ENCODE data around the gene NLGN1.

NLGN1 gene

DNA sequence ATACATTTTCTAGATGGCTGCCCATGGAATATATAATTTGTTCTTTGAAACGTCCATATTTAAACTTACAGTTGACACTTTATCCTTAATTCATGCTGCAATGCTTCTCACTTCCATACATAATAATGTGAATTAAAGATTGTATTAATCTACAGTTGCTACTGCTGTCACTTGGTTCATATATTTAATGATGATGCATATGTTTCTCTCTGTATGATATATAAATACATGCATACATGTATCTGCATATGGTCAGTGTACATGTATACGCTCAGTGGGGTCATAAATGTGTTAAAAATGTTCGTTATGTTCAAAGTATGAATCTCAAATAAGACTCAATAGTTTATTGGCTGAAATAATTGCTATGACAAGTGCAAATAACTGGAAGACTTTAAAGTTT lies 382.5 kb downstream of the NLGN1 start:
- no peak for DNase-seq

DNA sequence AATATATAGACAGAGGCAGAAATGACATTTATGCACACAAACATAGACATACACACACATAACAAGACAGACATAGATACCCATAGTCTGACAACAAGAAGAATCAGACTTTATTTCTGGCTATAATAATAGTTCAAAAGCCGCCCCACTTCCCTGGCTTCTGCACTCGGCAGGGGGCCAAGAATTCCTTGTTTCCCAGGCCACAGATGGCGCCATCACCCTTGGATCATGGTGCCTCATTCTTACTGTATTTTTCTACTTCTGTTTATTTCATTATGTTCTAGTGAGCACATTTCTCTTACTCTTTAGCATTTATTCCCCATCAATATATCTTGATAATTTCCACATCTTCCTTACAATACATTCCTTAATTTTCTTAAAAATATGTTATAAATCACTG lies 387.5 kb downstream of the NLGN1 start:
- no peak for DNase-seq

DNA sequence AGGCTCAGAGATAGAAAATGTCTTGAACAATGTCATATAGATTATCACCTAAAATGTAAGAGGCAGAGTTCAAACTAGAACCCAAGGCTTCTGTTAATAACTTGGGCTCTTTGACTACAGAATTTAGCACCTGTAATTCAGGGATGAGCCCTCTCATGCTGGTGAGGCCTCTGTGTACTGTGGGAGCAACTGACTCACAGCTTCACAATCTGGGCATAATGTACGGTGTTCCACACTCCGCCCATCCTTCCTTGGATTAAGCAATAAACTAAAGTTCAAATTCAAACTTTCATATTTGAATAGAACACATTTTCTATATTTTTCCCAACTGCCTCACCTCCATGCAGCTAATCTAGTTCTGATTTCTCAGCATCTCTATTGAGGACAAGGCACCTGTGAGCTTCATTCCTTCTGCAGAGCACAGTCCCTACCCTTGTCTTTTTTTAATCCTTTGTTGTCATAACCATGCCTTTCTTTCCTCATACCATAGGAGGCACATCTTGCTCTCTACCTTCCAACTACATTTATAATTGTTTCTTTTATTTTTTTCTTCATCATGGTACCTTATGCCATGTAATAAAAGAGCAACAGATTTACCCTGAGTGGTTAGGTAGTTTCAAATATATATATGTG lies 392.1 kb downstream of the NLGN1 start:
- DNase-seq: no peak

DNA sequence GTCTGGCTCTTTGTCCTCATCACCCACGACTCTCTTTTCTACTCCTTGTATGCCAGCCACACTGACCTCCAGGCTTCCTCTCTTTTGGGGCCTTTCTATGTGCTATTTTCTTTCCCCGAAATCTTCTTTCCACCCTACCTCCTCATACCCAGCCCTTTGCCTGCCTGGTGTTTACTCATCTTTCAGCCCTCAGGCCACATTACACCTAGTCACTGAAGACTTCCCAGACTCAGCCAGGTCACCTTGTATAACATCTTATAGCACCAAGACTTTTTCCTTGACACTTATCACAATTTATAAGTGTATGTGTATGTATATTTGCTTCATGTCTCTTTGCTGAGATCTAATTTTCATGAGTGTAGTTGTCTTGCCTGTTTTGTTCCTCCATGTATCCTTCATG lies 396.4 kb downstream of the NLGN1 start:
- no peak for DNase-seq

DNA sequence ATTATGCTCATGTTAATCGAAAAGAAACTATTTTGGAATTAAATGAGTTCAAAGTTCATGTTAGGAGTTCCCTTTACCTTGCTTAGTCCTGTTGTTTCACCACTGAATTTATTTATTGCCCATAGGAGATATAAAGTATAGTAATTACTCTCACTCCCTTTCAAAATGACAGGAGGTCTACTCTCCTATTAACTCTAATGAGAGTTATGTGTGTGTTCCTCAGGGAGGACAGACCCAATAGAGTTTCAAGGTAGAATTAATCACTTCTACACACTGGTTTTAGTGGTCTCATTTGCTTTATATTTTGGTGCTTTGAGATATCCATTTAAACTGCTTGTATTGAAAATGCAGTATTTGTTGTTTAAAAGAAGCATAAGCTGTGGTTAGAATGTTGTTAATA lies 398.9 kb downstream of the NLGN1 start:
- DNase-seq: no peak

DNA sequence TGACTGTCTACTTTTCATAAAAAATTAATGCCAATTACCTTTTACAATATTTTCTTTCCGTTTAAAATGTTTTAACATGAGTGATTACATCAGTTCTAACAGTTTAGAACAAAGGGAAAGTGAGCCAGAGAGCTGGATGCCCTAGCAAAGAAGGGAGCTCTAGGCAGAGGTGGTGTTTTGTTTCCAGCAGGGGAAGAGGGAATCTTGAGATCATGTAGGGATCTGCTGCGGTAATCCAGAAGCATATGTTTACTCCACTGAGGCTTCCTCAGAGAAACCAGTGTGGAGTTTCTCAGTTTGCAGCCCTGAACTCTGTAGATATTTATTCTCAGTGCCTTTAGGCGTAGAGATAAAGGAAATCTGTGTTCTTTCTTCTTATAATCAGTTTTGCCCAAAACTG lies 399.3 kb downstream of the NLGN1 start:
- DNase-seq: no peak

DNA sequence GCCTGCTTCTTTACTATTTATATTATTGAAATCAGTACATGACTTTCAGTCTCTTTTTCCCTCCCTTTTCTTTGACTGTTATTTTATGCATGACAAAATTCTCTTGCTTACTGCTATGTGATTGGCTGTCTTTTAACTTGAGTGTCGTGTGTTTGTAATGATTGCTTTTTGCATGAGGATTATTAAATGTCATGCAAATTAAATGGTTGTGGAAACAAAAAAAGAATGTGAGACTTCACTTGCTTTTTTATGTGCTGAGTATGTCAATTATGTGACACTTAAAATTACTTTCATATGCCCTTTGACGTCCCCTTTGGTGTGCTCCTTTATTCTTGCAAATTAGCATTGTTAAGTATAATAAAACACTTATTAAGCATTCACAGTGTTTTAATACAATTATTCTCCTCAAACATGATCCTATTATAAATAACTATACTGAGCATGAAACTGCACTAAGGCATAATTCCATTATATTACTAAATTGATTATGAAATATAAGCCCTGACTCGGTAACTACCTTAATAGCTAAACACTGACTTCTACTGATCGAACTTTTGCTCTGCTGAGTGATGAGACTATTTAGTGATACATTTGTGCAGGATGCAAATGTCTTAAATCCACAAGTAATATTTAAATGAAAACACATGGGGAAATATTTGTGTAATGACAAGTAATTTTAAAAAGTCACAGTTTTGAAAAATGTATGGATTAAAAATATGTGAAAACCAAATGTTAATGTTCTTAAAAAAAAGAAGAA lies 401.7 kb downstream of the NLGN1 start:
- no peak for DNase-seq

DNA sequence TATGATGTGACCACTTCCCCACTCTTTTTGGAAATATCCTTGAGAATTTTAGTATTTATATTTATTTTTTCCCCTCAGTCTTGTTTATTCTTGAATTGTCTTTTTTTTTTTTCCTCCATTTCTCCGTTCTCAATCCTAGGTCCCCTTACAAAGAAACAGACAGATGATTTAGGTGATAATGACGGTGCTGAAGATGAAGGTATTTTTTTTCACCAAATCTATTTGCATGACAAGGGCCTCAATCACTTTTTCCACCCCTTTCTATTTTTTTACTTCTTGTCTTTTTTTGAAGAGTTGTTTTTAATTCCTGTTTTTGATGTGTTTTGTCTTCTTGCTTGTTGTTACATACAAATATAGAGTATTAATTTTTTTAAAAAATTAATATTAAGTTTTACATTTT lies 402.6 kb downstream of the NLGN1 start:
- no peak for DNase-seq

DNA sequence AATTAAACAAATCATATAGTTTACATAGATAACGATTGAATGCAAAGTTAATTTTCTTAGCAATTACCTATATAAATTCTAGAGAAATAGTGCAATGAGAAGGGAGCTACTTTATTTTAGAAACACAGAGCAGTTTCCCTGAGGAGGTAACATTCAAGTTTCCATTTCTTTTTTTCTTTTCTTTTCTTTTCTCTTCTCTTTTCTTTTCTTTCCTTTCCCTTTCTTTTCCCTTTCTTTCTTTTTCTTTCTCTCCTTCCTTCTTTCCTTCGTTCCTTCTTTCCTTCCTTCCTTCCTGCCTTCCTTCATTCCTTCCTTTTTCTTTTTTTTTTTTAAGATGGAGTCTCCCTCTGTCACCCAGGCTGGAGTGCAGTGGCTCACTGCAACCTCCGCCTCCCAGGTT lies 417.3 kb downstream of the NLGN1 start:
- no peak for DNase-seq

DNA sequence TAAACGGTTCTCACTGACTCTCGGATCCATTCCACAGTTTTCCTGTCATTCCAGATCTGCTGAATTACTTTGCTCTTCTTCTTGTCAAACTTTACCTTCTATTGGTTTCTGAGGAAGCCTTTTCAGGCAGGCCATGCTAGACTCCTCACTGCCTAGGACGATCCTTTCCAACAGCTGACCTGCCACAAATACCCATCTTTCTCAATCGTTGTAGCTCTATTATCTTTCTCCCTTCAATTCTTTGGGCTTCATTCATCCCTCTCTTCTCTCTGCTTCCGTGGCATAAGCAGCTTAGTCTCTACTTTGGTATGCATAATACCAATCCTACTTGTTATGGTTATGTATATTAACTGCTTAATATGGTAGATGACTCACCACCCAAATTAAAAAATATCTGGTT lies 421.8 kb downstream of the NLGN1 start:
- no peak for DNase-seq

DNA sequence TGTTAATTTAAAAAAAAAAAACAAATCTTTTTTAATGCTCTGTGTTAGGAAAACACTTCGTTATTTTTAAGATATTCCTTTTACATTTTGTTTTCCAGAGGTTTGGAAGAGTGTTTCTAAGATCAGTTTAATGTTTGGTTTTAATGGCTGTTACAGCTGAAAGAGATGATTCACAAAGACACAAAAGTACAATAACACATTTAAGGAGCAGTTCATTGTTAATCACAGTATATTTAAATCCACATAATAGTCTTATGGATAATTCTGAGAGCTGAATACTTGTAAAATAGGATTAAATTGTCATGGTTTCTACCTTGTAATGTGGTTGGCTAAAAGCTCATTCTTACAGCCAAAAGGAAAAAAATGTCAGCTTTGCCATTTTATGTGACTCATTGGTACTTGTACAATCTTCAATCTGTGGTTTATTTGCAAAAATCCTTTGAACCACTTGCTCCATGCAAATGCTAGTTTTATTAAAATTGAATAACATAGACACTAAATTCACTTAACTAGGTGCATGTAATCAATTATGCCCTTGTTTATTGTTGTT lies 426.4 kb downstream of the NLGN1 start:
- DNase-seq: no peak

DNA sequence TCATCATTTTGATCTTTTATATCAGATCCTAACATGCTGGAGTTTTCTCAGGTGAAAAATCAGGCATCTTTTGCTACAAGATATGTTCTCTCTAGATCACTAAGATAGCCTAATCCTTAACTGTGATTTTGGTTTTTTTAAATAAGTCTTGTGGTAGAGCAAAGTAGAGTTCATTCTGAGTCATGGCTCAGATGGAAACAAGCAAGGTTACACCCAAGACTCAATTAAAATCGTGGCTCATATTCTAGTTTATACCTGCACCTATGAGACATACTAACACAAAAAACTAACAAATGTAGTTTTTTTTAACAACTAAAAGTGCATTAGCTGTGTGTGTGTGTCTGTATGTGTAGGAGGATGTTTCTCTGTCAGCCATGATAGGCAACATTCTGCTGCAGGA lies 428.2 kb downstream of the NLGN1 start:
- no peak for DNase-seq

DNA sequence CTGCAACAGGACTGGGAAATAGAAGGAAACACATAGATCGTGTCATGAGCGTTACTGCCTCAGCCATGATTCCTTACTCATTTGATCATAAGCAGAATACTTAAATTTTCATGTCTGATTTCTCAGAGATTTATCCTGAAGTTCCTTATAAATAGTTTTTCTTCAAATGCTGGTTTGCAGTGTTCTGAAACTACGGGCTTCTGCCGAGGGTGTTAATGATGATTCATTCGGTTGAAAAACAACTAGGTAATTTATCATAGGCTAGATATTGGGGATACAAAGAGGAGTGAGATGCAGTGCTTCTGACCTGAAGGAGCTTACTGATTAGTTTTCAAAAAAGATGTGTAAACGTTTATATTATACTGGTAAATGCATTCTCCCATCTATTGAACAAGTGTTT lies 428.9 kb downstream of the NLGN1 start:
- DNase-seq: no peak

DNA sequence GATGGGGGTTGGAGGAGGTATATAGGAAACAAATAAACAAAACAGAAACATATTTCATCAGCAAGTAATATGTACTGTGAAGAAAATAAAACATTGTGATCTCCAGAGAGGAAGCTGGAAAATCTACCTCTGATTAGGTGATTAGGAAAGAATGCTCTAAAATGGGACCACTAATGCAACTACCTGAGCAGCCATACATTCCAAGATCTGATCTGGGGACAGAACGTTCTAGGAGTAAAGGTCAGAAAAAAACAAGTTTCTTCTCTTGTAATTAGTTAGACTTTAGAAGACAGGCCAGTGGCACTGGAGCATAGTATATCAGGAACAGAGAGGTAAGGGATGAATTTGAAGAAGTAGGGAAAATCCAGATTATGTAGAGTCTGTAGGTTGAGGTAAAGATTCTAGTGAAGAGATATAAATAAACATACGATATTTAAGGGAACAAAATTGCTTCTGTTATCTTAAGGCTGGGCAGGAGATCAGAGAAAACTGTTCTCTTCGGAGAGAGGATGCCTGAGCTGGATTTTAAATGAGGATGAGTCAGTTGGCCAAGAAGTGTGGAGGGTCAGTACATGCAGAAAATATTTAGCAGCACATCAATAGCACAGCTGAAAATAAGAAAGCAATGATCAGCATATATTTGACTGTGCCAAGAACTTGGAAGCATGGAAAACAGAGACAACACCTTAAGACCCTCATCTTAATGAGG lies 429.5 kb downstream of the NLGN1 start:
- DNase-seq: no peak

DNA sequence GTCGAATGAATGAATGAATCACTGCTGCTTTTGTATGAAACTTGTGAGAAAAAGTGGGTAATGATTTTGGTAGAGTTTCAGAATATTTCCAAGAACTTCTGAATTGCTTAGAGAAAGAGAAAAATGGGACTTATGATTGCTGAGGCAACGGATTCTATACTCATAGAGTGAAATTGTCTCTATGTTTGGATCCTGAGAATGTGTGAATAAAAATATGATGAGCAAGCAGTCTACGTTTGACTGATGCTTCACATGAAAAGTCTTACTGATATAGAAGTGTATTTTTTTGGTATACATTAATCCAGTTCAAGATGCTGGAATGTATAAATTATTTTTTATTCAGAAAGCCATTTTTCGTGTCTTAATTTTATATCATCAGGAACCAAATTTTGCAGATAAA lies 441.1 kb downstream of the NLGN1 start:
- DNase-seq: no peak

DNA sequence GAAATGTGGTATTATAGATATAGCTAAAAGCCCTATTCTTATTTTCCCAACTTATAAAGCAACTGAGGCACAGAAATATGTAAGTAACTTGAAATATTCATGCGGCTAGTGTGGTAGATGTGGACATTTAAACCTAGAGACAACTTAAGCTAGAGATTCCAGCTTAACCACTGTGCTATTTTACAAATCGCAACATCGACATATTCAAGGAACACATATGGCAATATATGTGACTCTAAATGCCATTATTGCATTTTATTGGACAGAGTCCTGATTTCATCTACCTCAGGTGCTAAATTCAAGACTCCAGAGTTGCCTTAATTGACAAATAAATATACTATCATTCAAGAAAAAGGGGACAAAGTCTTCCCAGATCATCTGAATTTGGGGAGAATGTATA lies 442.3 kb downstream of the NLGN1 start:
- no peak for DNase-seq

DNA sequence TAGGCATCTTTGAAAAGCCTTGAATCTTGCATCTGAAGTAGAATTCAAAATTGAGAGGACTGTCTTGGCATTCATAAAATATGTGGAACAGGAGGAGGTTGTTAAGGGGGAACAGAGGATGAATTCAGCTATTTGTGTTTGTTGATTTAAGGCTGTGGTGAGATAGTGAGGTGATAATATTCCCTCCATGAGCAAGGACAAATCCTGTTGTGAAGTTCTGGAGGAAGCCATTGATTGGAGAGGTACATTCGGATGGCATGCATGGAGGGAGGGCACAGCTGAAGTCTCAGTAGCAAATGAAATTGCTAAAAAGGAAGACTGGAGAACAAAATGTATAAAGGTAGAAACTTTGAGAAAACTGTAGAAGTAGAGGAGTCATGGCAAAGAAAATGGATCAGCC lies 443.8 kb downstream of the NLGN1 start:
- no peak for DNase-seq

DNA sequence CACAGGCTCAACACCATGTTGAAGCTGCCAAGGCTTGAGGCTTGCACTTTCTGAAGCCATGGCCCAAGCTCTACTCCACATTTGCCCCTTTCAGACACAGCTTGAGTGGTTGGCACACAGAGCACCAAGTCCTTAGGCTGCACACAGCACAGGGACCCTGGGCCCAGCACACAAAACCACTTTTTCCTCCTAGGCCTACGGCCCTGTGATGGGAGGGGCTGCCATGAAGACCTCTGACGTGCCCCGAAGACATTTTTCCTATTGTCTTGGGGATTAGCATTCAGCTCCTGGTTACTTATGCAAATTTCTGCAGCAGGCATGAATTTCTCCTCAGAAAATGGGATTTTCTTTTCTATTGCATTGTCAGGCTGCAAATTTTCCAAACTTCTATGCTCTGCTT lies 445.5 kb downstream of the NLGN1 start:
- no peak for DNase-seq

DNA sequence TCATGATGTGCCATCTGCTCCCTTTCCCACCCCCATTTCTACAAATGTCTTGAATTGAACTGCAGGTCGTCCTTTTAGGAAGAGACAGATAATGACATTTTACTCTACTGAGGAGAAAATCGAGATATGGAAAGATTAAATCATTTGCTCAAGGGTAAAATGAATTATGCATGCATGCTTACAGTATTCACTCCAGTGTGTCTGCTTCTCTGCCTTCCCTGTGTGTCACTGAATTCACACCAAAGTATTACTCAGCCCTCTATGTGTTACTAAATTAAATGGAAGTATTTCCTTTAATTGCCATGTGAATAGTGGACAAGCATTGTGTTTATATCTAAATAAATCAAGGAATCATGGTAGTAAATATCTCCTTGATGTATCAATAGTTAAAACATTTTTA lies 449.0 kb downstream of the NLGN1 start:
- no peak for DNase-seq

DNA sequence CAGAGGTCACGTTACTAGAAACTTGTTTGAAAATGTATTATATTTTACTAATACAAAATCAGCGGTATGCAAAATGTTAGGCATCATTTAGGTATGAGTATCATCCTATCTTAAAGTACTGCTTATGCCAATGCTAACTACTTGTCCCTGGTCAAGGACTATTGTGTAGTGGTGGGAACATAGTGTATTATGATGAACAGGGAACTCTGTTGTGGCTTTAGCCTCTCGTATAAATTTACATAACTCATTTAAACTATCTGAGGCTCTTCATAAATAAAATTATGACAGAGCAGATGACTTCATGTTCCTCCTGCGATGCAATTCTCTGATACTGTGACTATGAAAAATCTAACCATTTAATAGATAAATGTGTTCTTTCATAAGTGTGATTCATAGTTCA lies 451.9 kb downstream of the NLGN1 start:
- no peak for DNase-seq

DNA sequence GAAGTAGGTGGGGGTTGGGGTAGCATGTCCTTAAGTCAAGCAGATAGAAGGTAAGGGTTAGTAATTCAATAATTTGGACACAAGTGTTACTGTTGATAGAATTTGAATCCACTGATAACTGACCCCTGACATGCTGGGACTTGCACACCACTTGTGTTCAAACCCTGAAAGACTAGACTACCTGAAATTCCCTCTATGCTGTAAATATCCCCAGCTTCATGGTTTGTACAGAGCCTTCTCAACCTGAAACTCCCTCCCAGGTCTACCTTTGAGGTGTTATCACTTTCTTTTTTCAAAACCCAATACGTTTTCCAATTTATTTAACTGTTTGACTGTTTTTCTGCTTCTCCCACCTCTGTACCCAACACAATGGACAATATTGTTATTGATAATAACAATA lies 459.6 kb downstream of the NLGN1 start:
- no peak for DNase-seq

DNA sequence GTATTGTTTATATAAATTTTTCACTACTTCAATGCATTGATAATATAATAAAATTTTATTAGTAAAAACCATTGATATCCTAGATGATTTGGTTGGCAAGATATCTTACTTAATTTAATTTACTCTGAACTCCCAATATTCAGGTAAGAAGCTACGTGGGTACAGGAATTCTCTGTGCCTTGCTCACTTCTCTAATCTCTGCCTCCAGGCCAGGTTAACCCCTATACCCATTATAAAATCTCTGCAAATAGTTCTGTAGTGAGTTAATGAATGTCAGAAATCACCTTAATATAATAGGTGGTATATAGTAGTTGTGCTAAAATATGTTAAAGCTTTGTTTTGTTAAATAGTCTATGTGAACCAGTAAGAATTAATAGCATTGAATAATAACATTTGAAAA lies 465.2 kb downstream of the NLGN1 start:
- DNase-seq: no peak

DNA sequence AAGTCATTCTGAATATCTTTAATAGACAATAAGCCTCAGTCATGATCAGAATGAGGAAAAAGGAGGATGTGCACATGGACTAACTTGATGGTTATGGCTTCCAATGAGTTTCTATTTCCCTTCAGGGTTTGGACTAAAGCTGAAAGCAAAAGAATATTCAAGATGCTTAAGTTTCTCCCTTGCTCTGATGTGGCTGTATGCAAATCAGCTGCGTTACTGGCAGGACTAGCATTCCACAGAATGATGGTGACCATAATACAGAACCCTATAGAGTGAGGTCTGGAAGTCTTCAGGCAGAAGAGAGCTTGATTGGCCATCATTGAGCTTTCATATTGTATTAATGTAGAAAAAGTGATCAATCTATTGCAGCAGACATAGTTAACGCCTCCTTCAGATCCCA lies 466.0 kb downstream of the NLGN1 start:
- DNase-seq: no peak

DNA sequence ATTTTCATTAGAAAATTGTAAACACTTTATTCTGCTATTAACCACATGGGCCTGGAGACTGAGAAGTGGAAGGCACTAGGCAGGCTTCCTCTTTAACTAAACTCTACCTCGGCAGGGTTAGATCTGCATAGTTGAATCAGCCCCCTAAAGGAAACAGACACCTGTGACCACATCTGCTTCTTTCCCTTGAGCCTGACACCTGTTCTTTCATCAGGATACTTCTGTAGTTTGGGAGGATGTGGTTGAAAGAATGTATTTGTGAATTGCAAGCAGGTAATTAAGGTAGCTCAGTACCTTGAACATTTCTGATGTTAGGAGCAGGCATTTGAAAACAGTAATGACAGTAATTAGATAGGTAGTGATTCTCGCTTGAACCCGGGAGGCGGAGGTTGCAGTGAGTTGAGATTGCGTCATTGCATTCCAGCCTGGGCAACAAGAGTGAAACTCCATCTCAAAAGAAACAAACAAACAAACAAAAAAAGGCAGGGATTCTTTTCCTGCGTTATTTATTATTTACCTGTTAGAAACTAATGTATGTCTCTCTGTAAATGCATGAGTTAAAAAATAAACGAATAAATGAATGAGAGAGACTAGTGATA lies 468.5 kb downstream of the NLGN1 start:
- DNase-seq: no peak

Data from 8988T (cell line).